AG10803 (cell line): ENCODE data around the gene RGS6.

ENCODE experiments used
- DNase-seq: peaks from one replicate; pipeline ENCODE4 v3.0.0; 2010; ENCODE audit warnings: low read depth
- H3K4me3 ChIP-seq: 2 replicates; pipeline ENCODE4 v1.5.1; 2011; ENCODE audit warnings: mild to moderate bottlenecking, low read length, control low read depth
- CTCF ChIP-seq: conservative IDR thresholded peaks from 2 replicates; pipeline ENCODE4 v1.5.1; 2011; ENCODE audit warnings: mild to moderate bottlenecking, low read length, control low read depth, inconsistent platforms

The RGS6 gene

GRCh38 chr14:72513965-72514659, 581.9 kb downstream of the RGS6 start:
- TF ChIP-seq CTCF = peak; percentile 88
- H3K4me3 ChIP-seq = no peak overlapping the region
- peak; percentile 58 for DNase-seq

GRCh38 chr14:72514660-72515025, 582.4 kb downstream of the RGS6 start:
- TF ChIP-seq CTCF = no peak
- no peak overlapping the region for H3K4me3 ChIP-seq
- no peak for DNase-seq

GRCh38 chr14:72515779-72516770, 583.8 kb downstream of the RGS6 start:
- peak; percentile 44 for DNase-seq
- H3K4me3 ChIP-seq = no peak overlapping the region
- peak; percentile 19; the same call in 1 of the 2 replicates for TF ChIP-seq CTCF

- TF ChIP-seq CTCF = peak; percentile 96
- peak; percentile 85 for DNase-seq
- H3K4me3 ChIP-seq = no peak overlapping the region
Measured at GRCh38 chr14:72516936-72517700, 584.9 kb downstream of the RGS6 start.

GRCh38 chr14:72517736-72518135, 585.5 kb downstream of the RGS6 start:
- TF ChIP-seq CTCF = no peak
- DNase-seq = peak; percentile 56
- H3K4me3 ChIP-seq = no peak overlapping the region

- DNase-seq = no peak
- H3K4me3 ChIP-seq = no peak overlapping the region
- TF ChIP-seq CTCF = no peak
Measured at GRCh38 chr14:72518809-72519377, 586.7 kb downstream of the RGS6 start.
